Amniotic epithelial cell (primary cell): ENCODE measurements around the gene TSFM.

Source experiments
- DNase-seq: peaks from one replicate; pipeline ENCODE4 v3.0.0-alpha.2; 2010; ENCODE audit warnings: low read depth

TSFM gene

GRCh38 chr12:57834086-57834876 lies 51.7 kb downstream of the TSFM start:
- DNase-seq = no peak

- no peak for DNase-seq
Measured at GRCh38 chr12:57835366-57836288, 53.0 kb downstream of the TSFM start.

GRCh38 chr12:57836442-57837375 lies 54.1 kb downstream of the TSFM start:
- peak; percentile 74 for DNase-seq

- DNase-seq = peak; percentile 54
Measured at GRCh38 chr12:57837864-57838562, 55.4 kb downstream of the TSFM start.

- no peak for DNase-seq
Measured at GRCh38 chr12:57838594-57839302, 56.2 kb downstream of the TSFM start.

GRCh38 chr12:57839996-57840395 lies 57.4 kb downstream of the TSFM start:
- DNase-seq = no peak

- peak; percentile 59 for DNase-seq
Measured at GRCh38 chr12:57840726-57841125, 58.1 kb downstream of the TSFM start.

GRCh38 chr12:57841445-57841844 lies 58.9 kb downstream of the TSFM start:
- DNase-seq = no peak

- DNase-seq = peak; percentile 38
Measured at GRCh38 chr12:57842342-57843294, 60.0 kb downstream of the TSFM start.

GRCh38 chr12:57844709-57845477 lies 62.3 kb downstream of the TSFM start:
- DNase-seq = peak; percentile 93

- DNase-seq = peak; percentile 32
Measured at GRCh38 chr12:57845478-57846284, 63.1 kb downstream of the TSFM start.

- DNase-seq = no peak
Measured at GRCh38 chr12:57846285-57846576, 63.6 kb downstream of the TSFM start.

- peak; percentile 98 for DNase-seq
Measured at GRCh38 chr12:57846577-57847319, 64.2 kb downstream of the TSFM start, which contains the start of gene CTDSP2. CTDSP2 (minus strand) TSS chr12:57846729; CDS start chr12:57846435, 294 bp downstream.
